KOPT-K1 (cell line): ENCODE measurements around the gene FNDC3A.
"Not testable (repeated sequence)": the region's sequence is repeated elsewhere in the genome, so short reads cannot be mapped to it uniquely, and the experiment has no call there.

Source experiments
- H3K27ac ChIP-seq: fragments of 200-600 bp; sonication (generic); 2 replicates; pipeline ENCODE4 v1.5.1; 2016; ENCODE audit warnings: antibody characterized with exemption, mild to moderate bottlenecking, low read depth, low read length; ENCODE audit not compliant: poor library complexity, severe bottlenecking
- H3K36me3 ChIP-seq: fragments of 200-600 bp; sonication (generic); 2 replicates; pipeline ENCODE4 v1.5.1; 2017; ENCODE audit warnings: antibody characterized with exemption, mild to moderate bottlenecking, low read length, moderate library complexity; ENCODE audit not compliant: insufficient read depth
- H3K9me3 ChIP-seq: fragments of 200-600 bp; sonication (generic); 2 replicates; pipeline ENCODE4 v1.5.1; 2017; ENCODE audit warnings: antibody characterized with exemption, low read length, mild to moderate bottlenecking; ENCODE audit not compliant: insufficient read depth, poor library complexity, severe bottlenecking

The FNDC3A gene

DNA sequence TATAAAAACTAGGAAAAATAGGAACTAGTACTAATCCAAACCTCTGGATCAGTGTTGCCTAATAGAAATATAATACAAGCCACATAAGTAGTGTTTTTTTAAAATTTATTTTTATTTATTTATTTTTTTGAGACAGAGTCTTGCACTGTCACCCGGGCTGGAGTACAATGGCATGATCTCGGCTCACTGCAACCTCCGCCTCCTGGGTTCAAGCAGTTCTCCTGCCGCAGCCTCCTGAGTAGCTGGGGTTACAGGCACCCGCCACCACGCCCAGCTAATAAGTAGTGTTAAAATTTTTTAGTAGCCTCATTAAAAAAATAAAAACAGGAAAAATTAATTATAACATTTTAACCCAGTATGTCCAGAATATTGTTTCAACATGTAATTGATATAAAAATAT, 94.3 kb downstream of the FNDC3A start:
- H3K27ac ChIP-seq, H3K9me3 ChIP-seq: not testable (repeated sequence)

DNA sequence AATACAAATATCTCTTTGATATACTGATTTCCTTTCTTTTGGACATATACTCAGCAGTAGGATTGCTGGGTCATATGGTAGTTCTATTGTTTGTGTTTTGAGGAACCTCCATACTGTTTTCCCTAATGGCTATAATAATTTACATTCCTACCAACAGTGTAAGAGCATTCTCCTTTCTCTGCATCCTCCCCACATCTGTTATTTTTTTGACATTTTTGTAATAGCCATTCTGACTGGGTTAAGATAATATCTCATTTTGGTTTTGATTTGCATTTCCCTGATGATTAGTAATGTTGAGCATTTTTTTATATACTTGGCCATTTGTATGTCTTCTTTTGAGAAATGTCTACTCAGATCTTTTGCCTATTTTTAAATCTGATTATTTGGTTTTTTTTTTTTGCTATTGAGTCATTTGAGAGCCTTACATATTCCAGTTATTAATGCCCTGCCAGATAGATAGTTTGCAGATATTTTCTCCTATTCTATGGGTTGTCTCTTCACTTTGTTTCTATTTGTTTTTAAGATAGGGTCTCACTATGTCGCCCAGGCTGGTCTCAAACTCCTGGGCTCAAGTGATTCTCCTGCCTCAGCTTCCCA, 95.7 kb downstream of the FNDC3A start:
- Histone ChIP-seq H3K27ac (no peak overlapping the region), H3K36me3 (peaks cover 19% of the 10 kb centered on the region), H3K9me3 (no peaks in the 10 kb centered on the region)

More for the DNA sequence above, 94.3 kb downstream of the FNDC3A start:
- H3K36me3 ChIP-seq, result not testable (repeated sequence)

DNA sequence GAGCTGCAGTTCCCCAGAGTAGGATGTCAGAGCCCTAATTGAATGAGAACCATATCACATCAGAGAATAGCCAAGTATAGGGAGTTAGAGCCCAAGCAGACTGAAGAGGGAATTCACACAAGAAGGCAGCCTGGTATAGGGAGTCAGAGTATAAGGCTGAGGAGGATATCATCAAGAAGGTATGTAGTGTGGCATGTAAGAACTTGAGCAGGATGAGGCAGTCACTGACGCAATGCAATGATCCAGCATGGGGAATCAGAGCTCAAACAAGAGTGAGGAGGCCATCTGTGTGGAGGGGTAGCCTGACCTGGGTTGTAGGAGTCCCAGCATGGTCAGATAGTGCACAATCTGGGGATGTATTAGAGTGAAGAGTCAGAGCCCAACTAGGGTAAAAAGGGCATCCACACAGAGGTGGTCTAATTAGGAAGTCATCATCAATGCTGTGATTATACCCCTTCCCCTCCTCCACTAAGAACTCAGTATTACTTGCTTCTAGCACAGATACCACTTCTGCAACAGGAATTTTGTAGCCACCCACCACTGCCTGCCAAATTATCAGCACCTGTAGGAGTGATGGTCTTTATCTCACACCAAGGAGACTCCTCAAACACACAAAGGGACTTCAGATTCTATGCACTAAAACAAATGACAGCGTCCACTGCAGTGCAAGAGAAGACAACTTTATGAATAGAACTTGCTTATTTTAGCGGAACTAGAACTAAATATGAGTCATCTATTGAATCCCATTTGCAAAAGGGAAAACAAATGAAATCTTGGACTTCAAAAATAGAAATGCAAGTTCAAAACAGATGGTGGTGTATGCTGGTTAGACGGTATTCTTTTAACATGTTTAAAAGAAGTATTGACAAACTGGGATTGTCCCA, 107.2 kb downstream of the FNDC3A start:
- H3K27ac ChIP-seq, result no peak overlapping the region
- H3K36me3 ChIP-seq, result peaks cover 20% of the 10 kb centered on the region
- H3K9me3 ChIP-seq, result no peaks in the 10 kb centered on the region

DNA sequence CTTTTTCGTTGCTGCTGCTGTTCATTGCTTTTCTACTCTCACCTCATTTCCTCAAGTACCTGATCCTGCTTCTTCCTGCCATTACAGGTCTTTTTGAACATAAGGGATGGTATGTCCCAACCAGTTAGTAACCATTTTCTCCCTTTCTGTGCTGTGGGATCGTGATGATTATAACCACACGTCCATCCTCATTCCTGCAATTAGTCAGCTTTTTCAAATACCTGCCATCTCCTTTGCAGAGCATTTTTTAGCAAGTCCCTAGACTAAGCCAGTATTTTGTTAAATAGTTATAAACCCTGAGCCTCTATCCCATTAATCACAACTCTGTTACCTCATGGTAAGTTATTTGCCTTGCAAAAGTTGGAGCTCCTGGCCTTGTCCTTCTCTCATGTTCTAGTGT, 109.2 kb downstream of the FNDC3A start:
- Histone ChIP-seq H3K36me3 (peaks cover 18% of the 10 kb centered on the region; the same call in 1 of the 2 replicates), H3K27ac (no peak overlapping the region), H3K9me3 (no peaks in the 10 kb centered on the region)

DNA sequence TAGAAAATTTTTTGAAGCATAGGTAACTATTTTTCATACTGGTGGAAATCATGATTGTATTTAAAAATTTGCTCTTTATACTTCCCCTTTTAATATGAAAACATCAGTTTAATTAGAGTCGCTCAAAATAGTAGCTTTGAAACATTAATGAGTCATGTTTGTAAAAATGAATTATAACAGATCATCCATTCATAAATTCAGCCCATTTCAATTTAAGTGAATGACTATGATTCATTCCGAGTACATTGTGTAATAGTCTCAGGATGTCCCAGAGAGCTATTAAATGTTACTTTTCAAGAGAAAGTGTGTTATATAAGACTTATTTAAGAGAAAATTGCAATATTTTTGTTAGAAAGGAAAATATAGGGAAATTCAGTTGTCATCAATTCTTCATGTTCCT, 111.0 kb downstream of the FNDC3A start:
- no peak overlapping the region for H3K27ac ChIP-seq
- peaks cover 12% of the 10 kb centered on the region; the same call in 1 of the 2 replicates for H3K36me3 ChIP-seq

DNA sequence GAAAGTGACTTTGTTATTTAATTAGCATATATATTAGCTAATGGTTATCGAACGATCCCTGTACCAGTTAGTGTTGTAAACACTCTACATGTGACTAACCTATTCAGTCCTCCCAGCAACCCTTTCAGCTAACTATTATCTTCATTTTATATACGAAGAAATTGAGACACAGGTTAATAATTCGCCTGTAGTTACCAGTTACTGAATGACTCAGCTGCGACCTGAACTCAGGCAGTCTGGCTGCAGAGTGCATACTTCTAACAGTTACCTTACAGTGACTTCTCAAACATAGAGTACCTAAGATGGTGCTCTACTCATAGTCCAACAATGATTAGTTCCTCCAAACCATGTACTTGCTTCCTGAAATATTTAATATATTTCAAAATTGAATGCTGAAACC, 117.7 kb downstream of the FNDC3A start:
- Histone ChIP-seq H3K9me3 (no peaks in the 10 kb centered on the region), H3K27ac (no peak overlapping the region), H3K36me3 (peaks cover 7% of the 10 kb centered on the region; the same call in 1 of the 2 replicates)

More for the DNA sequence above, 111.0 kb downstream of the FNDC3A start:
- no peaks in the 10 kb centered on the region for H3K9me3 ChIP-seq

DNA sequence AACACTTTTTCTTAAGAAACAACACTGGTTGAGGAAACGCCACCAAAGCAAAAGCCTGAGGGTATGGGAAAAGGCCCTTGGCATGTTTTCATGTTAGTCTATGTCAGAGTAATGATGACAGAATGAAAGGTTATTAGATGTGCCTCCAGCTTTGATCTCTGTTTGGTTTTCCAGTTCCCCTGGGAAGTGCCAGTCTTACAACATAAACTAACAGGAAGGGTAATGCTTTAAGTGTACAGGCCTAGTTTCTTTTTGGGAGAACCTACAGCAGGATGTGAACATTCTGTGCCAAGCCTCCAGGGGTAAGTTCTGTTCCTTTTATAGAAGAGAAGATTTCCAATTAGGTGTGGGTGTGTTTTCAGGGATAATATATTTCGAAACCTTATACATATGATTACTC, 121.7 kb downstream of the FNDC3A start:
- H3K9me3 ChIP-seq, result no peaks in the 10 kb centered on the region
- peaks cover 7% of the 10 kb centered on the region; the same call in 1 of the 2 replicates for H3K36me3 ChIP-seq
- no peak overlapping the region for H3K27ac ChIP-seq

DNA sequence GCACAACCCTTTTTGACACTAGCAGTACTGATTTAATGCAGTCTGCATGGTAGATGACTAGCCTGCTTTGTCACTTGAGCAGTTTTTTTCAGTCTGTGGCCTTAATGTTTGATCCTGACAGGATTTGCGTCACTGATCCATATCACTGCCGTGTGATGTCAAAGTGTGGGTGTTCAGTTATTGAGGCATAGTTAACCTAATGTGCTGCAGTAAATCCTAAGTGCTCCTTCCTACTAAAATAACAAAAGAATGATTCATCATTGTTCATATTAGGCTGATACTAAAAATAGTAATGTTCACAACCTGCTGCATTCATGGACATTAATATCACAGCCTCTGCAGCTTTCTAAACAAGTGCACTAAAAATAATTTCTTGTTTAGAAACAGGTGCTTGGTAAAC, 122.5 kb downstream of the FNDC3A start:
- no peak overlapping the region for H3K27ac ChIP-seq
- H3K36me3 ChIP-seq, result peaks cover 7% of the 10 kb centered on the region; the same call in 1 of the 2 replicates

DNA sequence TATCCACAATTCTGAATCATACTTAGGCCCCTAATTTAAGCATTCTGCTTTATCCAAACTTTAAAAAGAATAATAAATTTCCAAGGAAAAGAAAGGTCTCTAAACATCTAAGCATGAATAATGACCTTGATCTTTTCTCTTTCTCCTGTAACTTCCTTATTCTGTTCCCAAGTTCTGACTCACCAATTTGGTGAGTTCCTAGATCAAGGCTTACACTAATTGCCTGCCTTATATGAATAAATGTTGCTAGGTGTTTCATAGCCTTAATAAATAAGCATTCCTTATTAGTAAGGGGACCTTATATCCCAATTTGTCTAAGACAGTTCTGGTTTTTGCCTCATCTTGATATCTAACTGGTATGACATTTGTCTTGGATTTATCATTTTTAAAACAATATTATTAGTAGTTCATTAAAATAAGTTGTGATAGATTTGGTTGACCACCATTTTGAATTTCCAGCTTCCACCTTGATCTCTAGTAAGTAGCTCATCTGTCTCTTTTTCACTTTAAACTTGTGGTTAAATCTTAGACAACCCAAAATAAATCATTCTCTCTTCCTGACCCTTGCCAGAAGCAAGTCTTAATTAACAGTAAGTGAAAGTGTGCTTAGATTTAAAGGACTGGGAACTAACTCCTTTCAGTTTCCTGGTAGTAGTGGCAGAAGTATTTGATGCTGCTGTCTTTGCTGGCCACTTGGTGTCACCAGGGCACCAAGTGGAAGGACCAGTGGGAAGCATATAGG, 123.2 kb downstream of the FNDC3A start:
- Histone ChIP-seq H3K27ac (no peak overlapping the region), H3K9me3 (no peaks in the 10 kb centered on the region), H3K36me3 (peaks cover 7% of the 10 kb centered on the region; the same call in 1 of the 2 replicates)

More for the DNA sequence above, 122.5 kb downstream of the FNDC3A start:
- H3K9me3 ChIP-seq, result no peaks in the 10 kb centered on the region

DNA sequence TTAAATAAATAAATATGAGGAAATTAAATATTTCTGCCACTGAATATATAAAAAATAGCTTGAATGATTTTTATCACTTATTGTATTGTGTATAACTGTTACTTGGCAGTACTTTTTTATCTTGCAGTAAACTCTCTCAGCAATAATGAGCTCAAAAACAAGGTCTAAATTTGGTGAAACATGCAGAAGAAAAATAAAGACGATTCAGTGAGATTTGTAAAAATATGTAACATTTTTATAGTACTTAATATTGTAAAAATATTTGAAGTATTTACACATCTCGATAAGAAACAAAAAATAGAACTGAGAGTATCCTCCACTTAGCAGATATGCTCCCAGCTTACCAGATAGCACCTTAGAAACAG, 123.8 kb downstream of the FNDC3A start:
- H3K36me3 ChIP-seq, result peaks cover 7% of the 10 kb centered on the region; the same call in 1 of the 2 replicates
- no peak overlapping the region for H3K27ac ChIP-seq
- no peaks in the 10 kb centered on the region for H3K9me3 ChIP-seq

DNA sequence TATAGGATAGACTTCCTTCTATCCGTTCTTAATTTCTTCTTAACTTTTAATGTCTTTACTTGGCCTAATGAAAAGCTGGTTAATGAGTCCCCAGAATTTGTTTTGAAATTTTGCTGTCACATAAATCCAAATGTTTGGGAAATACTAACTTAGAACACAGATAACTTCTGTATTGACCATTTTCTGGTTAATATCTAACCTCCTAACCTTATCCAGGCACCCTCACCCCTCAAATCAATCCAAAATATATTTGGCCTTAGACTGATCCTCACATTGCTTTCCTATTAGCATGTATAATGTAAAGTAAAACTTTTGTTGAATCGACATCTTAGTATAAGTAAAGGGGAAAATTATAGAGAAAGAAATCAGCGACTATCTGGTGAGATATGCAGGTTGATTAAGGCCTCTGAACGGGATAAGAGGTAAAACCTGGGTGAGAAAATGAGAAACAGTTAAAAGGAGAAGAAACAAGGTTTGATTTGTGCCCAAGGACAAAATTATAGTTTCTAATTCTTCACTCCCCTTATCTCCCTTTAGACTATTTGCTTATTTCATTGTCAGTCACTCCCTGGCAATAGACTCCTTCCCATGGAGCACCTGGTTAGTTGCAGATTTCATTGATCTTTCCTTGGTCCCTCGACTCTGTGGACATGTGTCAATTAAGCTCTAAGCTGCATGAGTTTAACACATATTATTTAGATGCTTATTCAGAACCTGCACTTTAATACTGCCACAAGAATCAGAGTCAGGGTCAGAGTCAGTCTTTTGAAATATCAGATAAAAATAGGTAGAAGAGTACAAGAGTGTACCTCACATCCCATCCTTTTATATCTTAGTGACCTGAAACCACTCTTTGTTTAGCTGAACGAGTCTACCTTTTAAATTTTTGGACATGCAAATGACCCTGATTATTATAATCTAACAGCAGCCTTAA, 125.2 kb downstream of the FNDC3A start:
- Histone ChIP-seq H3K36me3 (peaks cover 3% of the 10 kb centered on the region; the same call in 1 of the 2 replicates), H3K27ac (no peak overlapping the region), H3K9me3 (no peaks in the 10 kb centered on the region)

DNA sequence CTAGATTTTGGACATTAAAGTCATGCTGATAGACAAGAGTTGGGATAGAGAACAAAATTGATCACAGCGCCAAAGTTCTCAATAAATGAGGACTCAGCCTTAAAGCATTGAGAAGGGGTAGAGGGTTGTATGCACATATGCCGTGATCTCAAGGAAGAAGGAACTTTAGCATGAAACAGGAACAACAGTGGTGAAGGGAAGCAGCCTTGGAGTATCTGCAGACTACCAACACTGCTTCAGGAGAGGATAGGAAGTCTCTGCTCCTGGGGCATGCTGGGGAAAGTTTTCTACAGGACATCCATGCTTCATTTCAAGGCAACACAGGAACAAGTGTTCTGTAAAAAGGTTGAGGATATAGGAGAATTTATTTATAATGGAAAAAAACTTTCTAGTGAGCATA, 132.5 kb downstream of the FNDC3A start:
- Histone ChIP-seq H3K36me3 (no peaks in the 10 kb centered on the region; the same call in 1 of the 2 replicates), H3K27ac (no peak overlapping the region)

DNA sequence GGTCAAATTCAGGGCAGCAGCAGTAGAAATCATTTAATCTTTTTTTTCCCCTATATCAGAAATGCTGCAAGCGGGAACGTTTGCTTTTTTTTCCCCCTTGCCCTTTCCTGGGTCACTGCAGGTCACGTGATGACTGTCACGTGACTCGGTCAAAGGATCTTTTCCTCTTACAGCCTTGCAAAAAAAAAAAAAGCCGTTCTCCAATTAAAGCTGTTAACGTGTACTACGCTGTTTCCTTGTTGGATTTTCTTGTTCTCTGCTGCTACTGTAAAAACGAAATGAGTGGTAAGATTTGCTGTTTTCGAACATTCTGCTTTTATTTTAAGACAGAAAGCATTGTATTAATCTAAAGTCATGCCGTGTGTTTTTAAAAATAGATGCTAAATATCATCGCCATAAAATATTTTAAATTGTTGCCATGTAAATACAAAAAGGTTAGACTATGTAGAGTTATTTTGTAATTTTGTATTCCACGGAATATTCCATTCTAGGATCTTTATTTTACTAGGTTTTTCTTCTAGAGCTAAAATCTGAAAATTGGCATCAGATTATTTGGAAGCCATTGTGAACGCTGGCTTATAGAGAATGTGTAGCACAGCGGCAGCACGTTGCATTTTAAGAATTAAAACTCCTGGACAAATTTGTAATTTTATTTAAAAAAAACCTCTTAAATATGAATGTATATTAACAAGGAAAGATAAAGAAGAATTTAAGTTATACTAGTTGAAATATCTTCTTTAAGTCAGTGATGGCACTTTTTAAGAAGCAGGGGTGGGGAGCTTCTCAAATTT, 134.6 kb downstream of the FNDC3A start:
- H3K27ac ChIP-seq, result peak overlapping the region; percentile 49

More for the DNA sequence above, 132.5 kb downstream of the FNDC3A start:
- no peaks in the 10 kb centered on the region for H3K9me3 ChIP-seq

DNA sequence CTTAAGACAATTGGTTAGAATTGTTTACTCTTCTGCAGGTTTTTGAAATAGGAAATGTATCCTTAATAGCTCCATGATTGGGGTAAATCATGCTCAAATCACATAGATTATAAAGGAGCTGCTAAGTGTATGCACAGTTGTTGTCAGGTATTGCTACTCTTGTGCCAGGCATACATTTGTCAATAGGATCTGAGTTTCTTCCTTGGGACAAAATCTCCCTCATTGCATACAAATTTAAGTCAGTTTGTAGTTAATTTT, 135.1 kb downstream of the FNDC3A start:
- Histone ChIP-seq H3K36me3 (peaks cover 10% of the 10 kb centered on the region), H3K27ac (peak overlapping the region; percentile 49), H3K9me3 (no peaks in the 10 kb centered on the region)

More for the DNA sequence above, 134.6 kb downstream of the FNDC3A start:
- Histone ChIP-seq H3K9me3 (no peaks in the 10 kb centered on the region), H3K36me3 (peaks cover 4% of the 10 kb centered on the region)
